Measurements from ENCODE around the gene COL4A4.

GRCh38 chr2:227016894-227017293, 147.1 kb downstream of the COL4A4 start:
- no peak for TF ChIP-seq CTCF (IDR thresholded peaks at IDR 0.05)
- TF ChIP-seq POLR2A (IDR thresholded peaks at IDR 0.05): no peak
